ENCODE results near the gene CCL17.

Gene CCL17

GRCh38 chr16:57376313-57376818, 28.2 kb upstream of the CCL17 start:
- DNase-seq, result no peak
- Histone ChIP-seq H3K4me3 (ENCODE audit: low read depth, low read length) (no peak overlapping the region), H3K36me3 (peaks cover 16% of the 10 kb centered on the region), H3K27me3 (no peaks in the 10 kb centered on the region), H3K9me3 (no peaks in the 10 kb centered on the region), H3K4me1 (peaks cover 30% of the 10 kb centered on the region)
- TF ChIP-seq, protein P1, sequence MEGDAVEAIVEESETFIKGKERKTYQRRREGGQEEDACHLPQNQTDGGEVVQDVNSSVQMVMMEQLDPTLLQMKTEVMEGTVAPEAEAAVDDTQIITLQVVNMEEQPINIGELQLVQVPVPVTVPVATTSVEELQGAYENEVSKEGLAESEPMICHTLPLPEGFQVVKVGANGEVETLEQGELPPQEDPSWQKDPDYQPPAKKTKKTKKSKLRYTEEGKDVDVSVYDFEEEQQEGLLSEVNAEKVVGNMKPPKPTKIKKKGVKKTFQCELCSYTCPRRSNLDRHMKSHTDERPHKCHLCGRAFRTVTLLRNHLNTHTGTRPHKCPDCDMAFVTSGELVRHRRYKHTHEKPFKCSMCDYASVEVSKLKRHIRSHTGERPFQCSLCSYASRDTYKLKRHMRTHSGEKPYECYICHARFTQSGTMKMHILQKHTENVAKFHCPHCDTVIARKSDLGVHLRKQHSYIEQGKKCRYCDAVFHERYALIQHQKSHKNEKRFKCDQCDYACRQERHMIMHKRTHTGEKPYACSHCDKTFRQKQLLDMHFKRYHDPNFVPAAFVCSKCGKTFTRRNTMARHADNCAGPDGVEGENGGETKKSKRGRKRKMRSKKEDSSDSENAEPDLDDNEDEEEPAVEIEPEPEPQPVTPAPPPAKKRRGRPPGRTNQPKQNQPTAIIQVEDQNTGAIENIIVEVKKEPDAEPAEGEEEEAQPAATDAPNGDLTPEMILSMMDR (IDR thresholded peaks at IDR 0.05; ENCODE audit: low read depth, low read length), result no peak

GRCh38 chr16:57377080-57377841, 27.3 kb upstream of the CCL17 start:
- TF ChIP-seq, protein P1 (IDR thresholded peaks at IDR 0.05; ENCODE audit: low read depth, low read length), result no peak
- Histone ChIP-seq H3K4me1 (peaks cover 26% of the 10 kb centered on the region), H3K9me3 (no peaks in the 10 kb centered on the region), H3K27me3 (no peaks in the 10 kb centered on the region), H3K36me3 (peaks cover 23% of the 10 kb centered on the region), H3K4me3 (ENCODE audit: low read depth, low read length) (peak overlapping the region; percentile 30)
- DNase-seq, result peak; percentile 88

DNA sequence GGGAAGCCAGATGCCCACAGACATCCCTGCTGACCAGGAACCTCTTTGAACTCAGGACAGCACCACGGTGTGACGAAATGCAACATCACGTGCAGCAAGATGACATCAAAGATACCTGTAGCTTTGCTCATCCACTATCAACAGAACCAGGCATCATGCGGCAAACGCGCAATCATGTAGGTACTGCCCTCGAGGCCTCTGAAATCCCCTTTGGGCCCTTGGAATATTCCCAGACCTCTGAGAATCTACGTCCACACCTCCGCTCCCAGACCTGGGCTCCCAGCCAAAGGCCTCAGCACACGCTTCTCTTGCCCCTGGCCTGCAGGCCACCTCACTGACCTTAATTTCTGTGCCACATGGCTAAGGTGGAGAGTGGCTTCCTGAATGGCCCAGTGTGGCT, 25.0 kb upstream of the CCL17 start:
- H3K36me3 ChIP-seq, result peaks cover 36% of the 10 kb centered on the region
- TF ChIP-seq, protein P1 (IDR thresholded peaks at IDR 0.05; ENCODE audit: low read depth, low read length), result no peak
- no peaks in the 10 kb centered on the region for H3K9me3 ChIP-seq
- peak; percentile 73 for DNase-seq
- H3K4me1 ChIP-seq, result peaks cover 32% of the 10 kb centered on the region
- H3K27me3 ChIP-seq, result no peaks in the 10 kb centered on the region
- no peak overlapping the region for H3K4me3 ChIP-seq (ENCODE audit: low read depth, low read length)

DNA sequence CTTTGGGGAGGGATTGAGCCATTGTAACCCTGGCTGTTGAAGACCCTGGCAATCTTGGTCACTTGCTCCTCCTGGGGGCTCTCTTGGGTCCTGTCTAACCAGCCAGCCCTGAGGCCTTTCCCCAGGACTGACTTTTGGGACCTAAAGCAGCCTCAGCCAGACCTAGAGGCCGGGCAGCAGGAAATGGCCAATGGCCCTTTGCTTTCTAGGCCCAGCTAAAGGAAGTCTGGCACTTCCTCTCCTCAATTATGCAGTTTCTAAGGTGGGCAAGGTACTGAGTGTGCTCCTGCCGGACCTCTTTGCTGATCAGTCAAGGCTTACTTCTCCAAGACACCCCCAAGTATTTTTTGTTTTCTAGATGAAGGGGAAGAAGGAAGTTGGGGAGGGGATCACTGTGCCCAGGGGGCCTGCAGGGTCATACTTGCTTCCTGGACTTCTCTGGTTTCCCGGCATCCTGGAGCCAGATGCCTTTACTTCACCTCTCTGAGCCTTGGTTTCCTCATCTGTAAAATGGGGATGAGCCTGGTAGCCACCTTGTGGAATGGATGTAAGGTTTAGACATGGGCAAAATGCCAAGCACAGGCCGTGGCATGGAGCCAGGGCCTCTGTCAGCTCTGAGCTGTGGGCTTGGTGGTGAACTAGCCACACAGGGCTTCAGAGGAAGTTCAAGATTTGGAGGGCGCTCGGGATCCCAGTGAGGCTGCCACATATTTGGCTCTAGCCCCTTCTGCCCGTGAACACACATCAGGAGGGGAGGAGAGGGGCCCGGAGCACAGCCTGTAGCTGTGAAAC, 23.7 kb upstream of the CCL17 start:
- H3K4me1 ChIP-seq, result peaks cover 32% of the 10 kb centered on the region
- no peak overlapping the region for H3K4me3 ChIP-seq (ENCODE audit: low read depth, low read length)
- peaks cover 36% of the 10 kb centered on the region for H3K36me3 ChIP-seq
- DNase-seq, result peak; percentile 64
- no peaks in the 10 kb centered on the region for H3K9me3 ChIP-seq
- H3K27me3 ChIP-seq, result no peaks in the 10 kb centered on the region
- TF ChIP-seq, protein P1 (IDR thresholded peaks at IDR 0.05; ENCODE audit: low read depth, low read length), result no peak

DNA sequence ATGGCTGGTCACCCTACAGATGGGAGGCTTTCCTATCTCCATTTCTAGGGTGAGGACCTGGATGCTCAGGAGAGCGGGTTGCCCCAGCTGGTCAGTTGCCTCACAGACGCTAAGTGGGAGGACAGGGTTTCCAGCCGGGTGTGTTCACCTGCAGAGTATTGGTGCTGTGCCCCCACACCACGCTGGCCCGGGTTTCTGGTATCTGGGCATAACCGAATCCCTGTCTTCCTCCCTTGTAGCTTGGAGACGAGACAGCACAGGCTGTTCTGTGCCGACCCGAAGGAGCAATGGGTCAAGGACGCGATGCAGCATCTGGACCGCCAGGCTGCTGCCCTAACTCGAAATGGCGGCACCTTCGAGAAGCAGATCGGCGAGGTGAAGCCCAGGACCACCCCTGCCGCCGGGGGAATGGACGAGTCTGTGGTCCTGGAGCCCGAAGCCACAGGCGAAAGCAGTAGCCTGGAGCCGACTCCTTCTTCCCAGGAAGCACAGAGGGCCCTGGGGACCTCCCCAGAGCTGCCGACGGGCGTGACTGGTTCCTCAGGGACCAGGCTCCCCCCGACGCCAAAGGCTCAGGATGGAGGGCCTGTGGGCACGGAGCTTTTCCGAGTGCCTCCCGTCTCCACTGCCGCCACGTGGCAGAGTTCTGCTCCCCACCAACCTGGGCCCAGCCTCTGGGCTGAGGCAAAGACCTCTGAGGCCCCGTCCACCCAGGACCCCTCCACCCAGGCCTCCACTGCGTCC, 22.6 kb upstream of the CCL17 start:
- peaks cover 36% of the 10 kb centered on the region for H3K36me3 ChIP-seq
- TF ChIP-seq, protein P1 (IDR thresholded peaks at IDR 0.05; ENCODE audit: low read depth, low read length), result no peak
- no peaks in the 10 kb centered on the region for H3K27me3 ChIP-seq
- DNase-seq, result no peak
- H3K4me3 ChIP-seq (ENCODE audit: low read depth, low read length), result no peak overlapping the region
- peaks cover 26% of the 10 kb centered on the region for H3K4me1 ChIP-seq
- H3K9me3 ChIP-seq, result no peaks in the 10 kb centered on the region
